PFSK-1 (cell line): ENCODE measurements around the gene DIAPH3.

ENCODE experiments used
- POLR2AphosphoS5 ChIP-seq: IDR thresholded peaks from 2 replicates; pipeline ENCODE4 v1.6.1; 2012; ENCODE audit warnings: low read depth, mild to moderate bottlenecking, control low read depth, low read length, moderate library complexity
- TAF1 ChIP-seq: IDR thresholded peaks from 2 replicates; pipeline ENCODE4 v1.6.1; 2012; ENCODE audit warnings: low read length, control low read depth, borderline replicate concordance; ENCODE audit not compliant: insufficient read depth

DNA sequence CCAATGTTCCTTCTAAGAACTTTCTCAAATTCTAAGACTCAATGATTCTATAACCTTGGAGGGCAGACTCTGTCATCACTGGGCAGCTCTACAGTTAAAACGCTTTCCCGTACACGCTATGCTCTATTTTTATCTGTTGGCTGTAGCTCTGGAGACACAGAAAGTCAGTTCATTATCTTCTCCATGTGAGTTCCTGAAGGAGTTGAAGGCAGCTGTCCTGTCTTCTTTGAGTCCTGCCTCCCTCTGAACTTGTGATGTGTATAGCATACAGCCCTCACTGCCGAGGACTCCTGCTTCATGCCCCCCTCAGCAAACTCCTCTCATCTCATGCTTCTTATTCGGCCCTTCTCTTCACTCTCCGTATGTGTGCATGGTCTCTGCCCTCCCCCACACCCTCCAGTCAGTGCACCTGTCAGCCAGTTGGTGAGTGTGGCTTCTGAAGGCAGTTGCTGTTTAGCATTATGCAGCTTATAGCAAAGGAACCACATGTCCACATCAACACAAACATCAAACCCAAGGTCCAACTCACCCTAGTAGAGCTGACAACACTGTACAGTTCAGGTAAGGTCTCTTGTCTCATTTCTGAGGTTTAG is 504.9 kb downstream of the DIAPH3 start:
- TF ChIP-seq TAF1 (no peak), POLR2AphosphoS5 (no peak)
